HG02840 (cell line): ENCODE measurements around the gene SPOCD1.

Experiments used
- ATAC-seq: cut with Tn5 transposase; IDR thresholded peaks from one replicate; pipeline ENCODE4 v1.9.1; 2021; ENCODE audit warnings: mild to moderate bottlenecking, moderate library complexity, moderate number of reproducible peaks; ENCODE audit not compliant: unreplicated experiment, low FRiP score

SPOCD1 gene

DNA sequence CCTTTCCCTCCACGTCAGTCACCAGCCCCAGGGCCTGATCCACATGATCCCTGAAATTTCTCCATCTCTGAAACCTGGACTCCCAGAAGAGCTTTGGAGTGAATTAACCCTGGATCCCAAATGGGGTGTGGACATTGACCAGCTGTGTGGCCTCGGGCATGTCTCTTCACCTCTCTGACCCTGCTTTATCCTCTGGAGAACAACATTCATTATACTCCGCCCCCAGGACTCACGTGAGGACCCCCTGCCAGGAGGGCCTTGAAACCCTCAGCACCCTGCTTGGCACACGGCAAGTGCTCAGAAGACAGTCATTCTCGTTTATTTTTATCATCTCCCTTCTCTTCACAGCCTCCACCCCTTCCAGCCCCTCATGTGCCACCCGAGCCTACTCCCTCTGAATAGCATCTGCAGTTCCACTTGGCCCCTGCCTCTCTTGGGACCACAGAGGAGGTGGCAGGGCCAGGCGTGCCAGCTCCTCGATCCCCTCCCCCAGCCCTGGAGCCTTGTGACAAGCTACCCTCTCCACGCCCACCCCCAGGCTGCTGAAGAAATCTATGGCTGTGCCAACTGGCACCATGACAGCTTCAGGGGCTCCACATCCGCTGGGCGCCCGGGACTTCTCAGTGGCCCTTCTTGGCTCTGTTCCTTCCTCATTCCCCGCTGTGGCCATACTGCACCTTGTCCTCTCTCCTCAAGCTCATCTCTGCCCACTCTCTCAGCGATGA lies 69.7 kb downstream of the SPOCD1 start:
- no peak for ATAC-seq

DNA sequence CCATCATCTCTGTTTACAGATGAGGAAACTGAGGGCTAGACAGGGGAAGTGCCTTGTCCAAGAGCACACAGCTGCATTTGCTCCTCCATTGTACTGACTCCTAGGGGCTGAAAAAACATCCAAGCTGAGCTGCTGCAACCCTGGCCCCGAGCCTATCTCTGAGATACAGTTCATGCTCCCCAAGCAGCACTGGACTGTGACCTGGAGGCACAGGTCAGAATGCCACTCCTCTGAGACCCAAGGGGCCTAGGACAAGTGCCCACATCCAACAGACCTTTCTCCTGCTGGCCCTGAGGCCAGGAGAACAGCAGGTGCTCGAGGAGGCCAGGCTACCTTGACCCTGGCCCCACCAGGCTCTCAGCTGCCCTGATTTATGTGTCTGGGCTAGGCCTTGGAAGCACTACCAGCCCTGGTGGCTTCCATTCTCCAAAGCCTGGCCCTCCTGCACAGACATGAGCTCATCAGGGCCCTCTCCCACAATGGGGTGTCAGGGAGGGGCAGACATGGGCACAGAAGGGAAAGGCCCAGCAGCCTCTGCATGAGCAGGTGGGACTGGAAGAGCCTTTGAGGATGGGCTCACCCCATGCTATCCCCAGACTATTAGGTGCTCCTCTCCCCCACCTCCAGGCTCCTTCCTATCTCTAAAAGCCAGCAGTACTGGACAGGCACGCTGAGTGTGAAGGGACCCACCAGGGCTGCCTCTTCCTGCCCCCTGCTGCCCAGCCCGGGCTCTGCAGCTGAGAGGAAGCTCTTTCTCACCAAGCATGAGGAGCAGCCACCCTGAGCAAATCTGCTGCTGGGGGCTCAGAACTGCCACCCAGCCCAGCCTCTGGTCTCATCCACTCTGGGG lies 70.5 kb downstream of the SPOCD1 start:
- ATAC-seq = no peak

DNA sequence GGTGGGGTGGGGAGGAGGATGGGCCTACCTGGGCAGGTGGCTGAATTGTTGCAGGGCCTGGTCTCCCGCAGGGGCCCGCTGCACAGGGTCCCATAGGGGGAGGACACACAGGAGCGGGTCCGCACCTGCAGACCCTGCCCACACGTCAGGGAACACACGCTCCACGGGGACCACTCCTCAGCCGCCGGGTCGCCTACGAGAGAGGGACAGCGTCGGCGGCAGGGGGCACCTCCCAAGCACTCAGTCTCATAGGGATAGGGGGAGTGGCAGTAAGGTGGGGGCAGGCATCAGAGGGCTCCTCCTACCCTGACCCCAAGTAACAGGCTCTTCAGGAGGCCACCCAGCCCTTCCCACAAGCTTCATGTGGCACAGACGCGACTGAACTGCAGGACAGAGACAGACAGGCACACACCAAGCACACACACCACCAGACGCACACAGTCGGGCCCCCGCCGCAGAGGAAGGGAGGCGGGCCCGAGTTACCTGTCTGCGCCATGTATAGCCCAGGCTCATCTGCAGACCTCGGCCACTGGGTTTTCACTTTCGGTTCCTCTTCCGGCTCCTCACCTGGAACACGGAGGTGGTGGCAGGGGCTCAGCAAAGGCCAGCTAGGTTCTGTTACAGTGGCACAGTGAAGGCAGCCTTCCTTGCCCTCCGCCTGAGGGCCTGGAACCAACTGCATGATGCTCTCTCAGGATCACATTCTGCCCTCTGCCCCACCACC lies 71.5 kb downstream of the SPOCD1 start:
- no peak for ATAC-seq

DNA sequence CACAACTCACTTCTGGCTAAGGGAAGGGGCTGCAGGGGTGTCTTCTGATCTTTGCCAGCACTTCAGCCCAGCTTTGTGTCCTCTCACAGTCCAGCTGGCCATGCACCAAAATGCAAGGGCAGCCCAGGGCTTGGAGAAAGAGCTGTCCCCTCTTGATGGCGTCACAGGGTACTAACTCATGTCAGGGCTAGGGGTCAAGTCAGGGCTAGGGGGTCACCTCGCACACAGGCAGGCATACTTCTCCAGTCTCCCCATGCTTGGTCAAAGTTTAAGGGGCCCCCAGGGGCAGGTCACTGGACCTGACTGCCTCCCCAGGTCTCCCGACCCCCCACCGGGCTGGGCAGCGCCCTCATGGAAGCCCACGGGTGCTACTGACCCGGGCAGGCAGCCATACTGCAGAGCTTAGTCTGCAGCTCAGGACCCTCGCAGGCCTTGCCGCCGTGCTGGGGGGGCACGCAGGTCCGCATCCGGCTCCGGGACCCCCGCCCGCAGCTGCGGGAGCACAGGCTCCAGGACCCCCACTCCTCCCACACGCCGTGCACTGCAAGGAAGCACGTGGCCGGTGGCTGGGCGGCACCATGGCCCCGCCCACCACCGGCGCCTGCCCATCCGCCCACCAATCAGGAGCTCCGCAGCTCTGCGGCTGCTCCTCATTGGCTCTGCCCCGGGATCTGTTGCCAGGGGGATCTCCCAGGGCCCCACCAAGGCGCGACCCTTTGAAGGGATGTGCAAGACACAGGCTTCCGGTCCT lies 73.2 kb downstream of the SPOCD1 start:
- no peak for ATAC-seq
